CD1c-positive myeloid dendritic cell (primary cell): ENCODE measurements around the gene USP14.

Source experiments
- DNase-seq: peaks from one replicate; pipeline ENCODE4 v3.0.0-alpha.2; 2016; ENCODE audit errors: extremely low spot score

Gene USP14

DNA sequence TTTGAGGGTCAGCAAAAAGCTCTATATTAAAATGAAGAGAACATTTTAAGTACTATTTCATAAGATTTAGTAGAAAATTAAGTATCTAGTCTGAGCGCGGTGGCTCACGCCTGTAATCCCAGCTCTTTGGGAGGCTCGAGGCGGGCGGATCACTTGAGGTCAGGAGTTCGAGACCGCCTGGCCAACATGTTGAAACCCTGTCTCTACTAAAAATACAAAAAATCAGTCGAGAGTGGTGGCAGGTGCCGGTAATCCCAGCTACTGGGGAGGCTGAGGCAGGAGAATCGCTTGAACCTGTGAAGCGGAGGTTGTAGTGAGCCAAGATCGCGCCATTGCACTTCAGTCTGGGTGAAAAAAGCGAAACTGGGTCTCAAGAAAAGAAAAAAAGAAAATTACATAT lies 1.6 kb downstream of the USP14 start:
- no peak for DNase-seq

GRCh38 chr18:160831-161570 lies 2.6 kb downstream of the USP14 start:
- no peak for DNase-seq

- no peak for DNase-seq
Observed at GRCh38 chr18:172361-172760, 14.0 kb downstream of the USP14 start.

DNA sequence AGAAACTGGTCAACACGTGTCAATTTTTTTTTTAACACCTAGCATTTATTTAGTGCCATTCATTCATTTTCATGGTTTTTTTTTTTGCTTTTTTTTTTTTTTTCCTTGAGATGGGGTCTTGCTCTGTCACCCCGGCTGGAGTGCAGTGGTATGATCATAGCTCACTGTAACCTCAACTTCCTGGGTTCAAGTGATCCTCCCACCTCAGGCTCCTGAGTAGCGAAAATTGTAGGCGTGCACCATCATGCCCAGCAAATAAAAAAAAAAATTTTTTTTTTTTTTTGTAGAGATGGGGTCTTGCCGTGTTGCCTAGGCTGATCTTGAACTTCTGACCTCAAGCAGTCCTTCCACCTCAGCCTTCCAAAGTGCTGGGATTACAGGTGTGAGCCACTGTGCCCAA lies 21.1 kb downstream of the USP14 start:
- DNase-seq = no peak

GRCh38 chr18:181711-182110 lies 23.4 kb downstream of the USP14 start:
- no peak for DNase-seq

DNA sequence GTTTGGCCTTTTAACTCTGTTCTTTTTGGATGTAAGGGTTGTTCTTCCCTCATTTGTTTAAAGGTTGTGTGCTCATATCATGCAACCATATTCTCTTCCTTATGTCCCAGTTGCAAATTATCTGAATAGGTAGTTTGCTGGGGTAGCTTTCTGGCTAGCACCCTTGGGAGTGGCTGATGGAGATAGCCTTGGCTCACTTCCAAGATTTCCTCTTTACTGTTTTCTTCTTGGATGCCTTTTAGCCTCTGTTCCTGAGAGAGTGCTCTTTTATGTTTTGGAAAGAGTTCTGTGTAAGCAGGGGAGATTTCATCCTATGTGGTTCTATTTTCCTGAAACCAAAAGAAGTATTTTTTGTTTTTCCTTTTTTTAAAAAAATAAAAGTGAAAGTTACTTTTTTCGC lies 25.4 kb downstream of the USP14 start:
- DNase-seq = no peak

GRCh38 chr18:189254-189653 lies 30.9 kb downstream of the USP14 start:
- no peak for DNase-seq

DNA sequence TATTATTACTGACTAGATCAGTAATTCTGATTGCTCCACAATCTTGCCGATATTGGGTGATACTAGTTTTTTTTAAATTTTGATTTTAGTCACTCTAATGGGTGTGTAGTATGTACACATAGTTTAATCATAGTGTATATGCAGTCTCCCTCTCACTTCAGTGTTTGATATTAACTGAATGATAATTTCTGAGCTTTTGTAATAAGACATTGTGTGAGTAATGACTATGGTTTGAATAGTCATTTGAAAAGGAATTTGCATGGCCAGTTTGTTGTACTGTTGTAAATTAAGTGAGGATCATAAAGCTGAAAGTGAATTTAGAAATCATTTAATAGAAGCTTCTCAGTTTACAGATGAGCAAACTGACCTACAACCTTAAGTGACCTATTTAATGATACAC lies 33.4 kb downstream of the USP14 start:
- DNase-seq = no peak

DNA sequence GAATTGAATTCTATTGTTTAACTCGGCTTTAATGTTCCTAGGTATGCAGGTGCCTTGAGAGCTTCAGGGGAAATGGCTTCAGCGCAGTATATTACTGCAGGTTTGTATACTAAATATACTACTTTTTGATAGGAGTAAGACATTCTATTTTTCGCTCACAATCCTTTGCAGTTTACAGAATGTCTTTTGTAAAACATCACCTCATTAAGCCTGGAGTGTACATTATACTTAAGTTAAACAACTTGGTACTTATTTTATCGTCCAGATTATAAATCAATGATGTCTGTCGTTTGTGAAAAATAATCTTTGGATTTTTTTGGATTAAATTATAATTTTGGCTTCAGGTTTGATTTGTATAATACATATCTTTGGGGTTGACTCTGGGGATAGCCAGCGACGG lies 34.4 kb downstream of the USP14 start:
- DNase-seq = no peak

DNA sequence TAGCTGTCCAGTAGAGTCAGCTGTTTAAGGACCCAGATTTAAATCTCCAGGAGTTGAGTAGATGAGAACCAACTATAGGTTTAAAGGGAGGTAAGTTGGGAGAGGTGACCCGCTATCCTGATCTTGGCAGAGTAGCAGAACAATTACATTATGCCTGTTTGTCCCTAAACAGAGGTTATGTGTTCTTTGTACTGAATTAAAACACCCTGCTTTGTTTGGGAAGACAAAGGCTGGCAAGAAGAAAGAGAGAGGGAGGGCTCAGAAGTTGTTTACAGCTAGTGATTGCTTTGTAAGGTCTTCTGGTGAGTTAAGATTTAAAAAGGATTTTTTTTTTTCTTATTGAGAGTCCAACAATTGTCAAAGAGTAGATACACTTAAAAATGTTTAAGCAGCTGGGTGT lies 37.3 kb downstream of the USP14 start:
- no peak for DNase-seq

DNA sequence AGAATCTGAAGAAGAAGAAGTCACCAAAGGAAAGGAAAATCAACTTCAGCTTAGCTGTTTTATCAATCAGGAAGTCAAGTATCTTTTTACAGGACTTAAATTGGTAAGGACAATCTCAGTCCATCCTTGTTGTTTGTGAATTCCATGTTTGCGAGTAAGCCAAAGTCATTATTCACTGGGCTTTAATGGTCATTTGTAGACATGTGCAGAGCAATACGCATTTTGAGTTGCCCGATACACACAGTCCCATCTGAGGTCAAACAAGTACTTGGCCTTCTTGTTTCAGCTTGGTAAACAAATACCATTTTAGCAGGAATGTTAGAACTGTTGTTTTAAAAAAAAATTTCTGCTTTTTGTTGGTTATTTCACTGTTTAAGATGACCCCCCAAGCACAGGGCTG lies 40.9 kb downstream of the USP14 start:
- no peak for DNase-seq

- DNase-seq = no peak
Observed at GRCh38 chr18:199768-200167, 41.4 kb downstream of the USP14 start.

DNA sequence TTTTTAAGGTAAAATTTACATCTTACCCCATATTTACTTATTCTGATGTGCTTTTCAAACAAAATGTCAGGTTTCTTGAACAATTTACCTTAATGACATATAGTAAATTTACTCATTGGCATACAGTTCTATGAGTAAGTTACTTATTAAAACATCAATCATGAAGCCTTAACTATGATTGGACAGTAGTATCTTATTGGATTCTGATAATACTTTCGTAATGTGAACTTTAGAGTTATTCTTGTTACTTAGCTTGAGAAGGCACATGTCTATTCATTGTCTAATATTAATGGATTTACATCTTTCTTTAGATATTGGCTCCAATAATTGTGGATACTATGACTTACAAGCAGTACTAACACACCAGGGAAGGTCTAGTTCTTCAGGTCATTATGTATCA lies 51.7 kb downstream of the USP14 start:
- no peak for DNase-seq

DNA sequence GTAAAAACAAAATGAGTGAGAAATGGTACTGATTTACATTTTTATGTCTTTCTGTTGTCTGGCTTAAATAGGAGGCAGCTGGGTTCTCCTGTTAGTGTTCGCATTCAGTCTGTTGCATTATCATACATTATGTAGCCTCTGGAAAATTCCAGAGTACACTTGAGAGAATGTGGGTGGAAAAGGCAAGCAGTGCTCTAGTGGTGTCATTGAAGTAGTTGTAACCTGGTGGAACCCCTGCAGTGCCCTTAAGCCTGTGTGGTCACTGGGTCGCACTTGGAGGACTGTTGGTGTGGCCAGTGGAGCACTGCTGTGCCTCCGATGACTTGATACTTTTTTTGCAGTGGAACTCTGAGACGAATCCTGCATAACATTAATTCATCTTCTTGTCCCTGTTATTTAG lies 52.4 kb downstream of the USP14 start:
- DNase-seq = no peak

- DNase-seq = no peak
Observed at GRCh38 chr18:211582-211981, 53.2 kb downstream of the USP14 start.

- DNase-seq = no peak
Observed at GRCh38 chr18:212780-213179, 54.4 kb downstream of the USP14 start.

- no peak for DNase-seq
Observed at GRCh38 chr18:213505-213904, 55.1 kb downstream of the USP14 start.

DNA sequence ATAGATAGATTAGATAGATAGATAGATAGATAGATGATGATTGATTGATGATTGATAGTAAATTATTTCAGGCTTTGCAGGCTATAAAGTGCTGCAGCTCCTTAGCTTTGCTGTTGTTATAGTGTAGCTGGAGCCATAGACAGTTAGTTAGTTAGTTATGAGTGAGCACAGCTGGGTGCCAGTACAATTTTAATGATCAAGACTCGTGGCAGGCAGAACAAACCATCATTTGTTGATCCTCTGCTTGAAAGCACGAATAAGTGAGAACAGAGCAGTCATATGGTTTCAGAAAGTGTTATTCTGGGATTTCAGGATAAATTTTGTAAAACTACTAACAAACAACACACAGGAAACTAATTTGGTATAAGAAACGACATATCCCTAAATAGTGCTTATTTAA lies 55.6 kb downstream of the USP14 start:
- DNase-seq = no peak

DNA sequence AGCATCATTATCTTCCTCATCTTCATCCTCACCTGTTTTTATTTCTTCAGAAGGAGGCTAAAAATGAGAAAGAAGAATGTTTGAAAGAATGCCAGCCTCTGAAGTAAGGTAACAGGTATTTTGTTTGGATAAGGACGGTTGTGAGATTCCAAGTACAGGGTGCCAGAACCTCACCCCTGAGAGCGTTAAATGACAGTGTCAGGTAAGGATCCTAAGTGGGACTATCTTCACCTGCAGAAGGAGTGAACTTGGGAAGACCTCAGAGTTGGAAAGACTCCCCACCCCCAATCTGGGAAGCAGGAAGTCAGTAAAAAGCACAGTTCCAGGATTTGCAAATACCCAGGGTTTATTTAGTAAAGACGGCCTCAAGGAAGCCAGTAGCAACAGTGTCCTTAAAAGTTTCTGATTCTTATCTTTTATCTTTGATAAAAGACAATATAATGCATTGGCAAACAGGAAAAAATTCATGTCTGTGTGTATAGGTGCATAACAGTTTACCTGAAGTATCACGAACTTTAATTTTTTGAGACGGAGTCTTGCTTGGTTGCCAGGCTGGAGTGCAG lies 57.2 kb downstream of the USP14 start:
- DNase-seq = no peak

- no peak for DNase-seq
Observed at GRCh38 chr18:217532-218336, 59.4 kb downstream of the USP14 start.

- DNase-seq = no peak
Observed at GRCh38 chr18:220708-221107, 62.4 kb downstream of the USP14 start.

- no peak for DNase-seq
Observed at GRCh38 chr18:225745-226144, 67.4 kb downstream of the USP14 start.

DNA sequence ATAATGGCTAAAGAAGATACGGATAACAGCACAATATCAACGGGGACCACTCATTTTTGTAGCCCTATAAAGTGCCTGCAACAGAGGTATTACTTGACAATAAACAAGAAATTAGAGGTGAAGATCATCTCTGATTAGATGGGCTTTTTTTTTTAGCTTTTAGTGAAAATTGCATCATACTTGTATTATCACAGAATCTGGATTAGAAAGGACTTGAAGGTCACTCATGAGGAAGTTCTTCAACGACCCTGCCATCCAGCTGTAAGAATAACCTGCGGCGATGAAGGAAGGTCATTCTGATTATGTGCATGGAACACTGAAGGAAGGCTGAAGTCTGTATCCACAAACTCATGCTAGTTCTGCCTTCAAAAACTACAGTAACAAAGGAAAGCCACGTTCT lies 69.0 kb downstream of the USP14 start:
- DNase-seq = no peak
